GM23338 (cell line): ENCODE data around the gene CAPN15. TPM values are rescaled to one million over a fixed set of nuclear protein-coding genes. Genes with fewer than 3 reads are reported as not detected.
"Not testable (repeated sequence)": the region's sequence is repeated elsewhere in the genome, so short reads cannot be mapped to it uniquely, and the experiment has no call there.

ENCODE experiments used
- ATAC-seq: fragments of 200-7000 bp; cut with Tn5 transposase; 3 replicates; pipeline ENCODE4 v1.9.1; 2020
- DNase-seq: peaks from one replicate; pipeline ENCODE4 v3.0.0-alpha.2; 2015; ENCODE audit warnings: low spot score
- H2AFZ ChIP-seq: fragments of 200-600 bp; sonication (generic); 2 replicates; pipeline ENCODE4 v1.8.0; 2016; ENCODE audit warnings: antibody characterized with exemption, mild to moderate bottlenecking, moderate library complexity
- H3F3A ChIP-seq: fragments of 200-600 bp; sonication (generic); replicated peaks from 2 replicates; pipeline ENCODE4 v1.8.0; 2017; ENCODE audit warnings: antibody characterized with exemption, mixed run types, low read depth
- H3K27ac ChIP-seq: fragments of 200-600 bp; sonication (generic); 2 replicates; pipeline ENCODE4 v1.6.1; 2016; ENCODE audit warnings: low read depth
- H3K27me3 ChIP-seq: fragments of 200-600 bp; sonication (generic); 2 replicates; pipeline ENCODE4 v1.8.0; 2016; ENCODE audit warnings: mild to moderate bottlenecking, mixed run types, moderate library complexity; ENCODE audit not compliant: insufficient read depth
- H3K36me3 ChIP-seq: fragments of 200-600 bp; sonication (generic); 2 replicates; pipeline ENCODE4 v1.8.0; 2016; ENCODE audit warnings: mild to moderate bottlenecking; ENCODE audit not compliant: insufficient read depth
- H3K4me1 ChIP-seq: fragments of 200-600 bp; sonication (generic); 2 replicates; pipeline ENCODE4 v1.8.0; 2016; ENCODE audit warnings: mild to moderate bottlenecking, moderate library complexity; ENCODE audit not compliant: insufficient read depth
- H3K4me2 ChIP-seq: fragments of 200-600 bp; sonication (generic); 2 replicates; pipeline ENCODE4 v1.7.1; 2017; ENCODE audit warnings: mixed run types
- H3K4me3 ChIP-seq: fragments of 200-600 bp; sonication (generic); 2 replicates; pipeline ENCODE4 v1.6.1; 2016; ENCODE audit warnings: mixed run types
- H3K79me2 ChIP-seq: fragments of 200-600 bp; sonication (generic); replicated peaks from 2 replicates; pipeline ENCODE4 v1.8.0; 2017; ENCODE audit warnings: mild to moderate bottlenecking; ENCODE audit not compliant: insufficient read depth
- H3K9me2 ChIP-seq: fragments of 200-600 bp; sonication (generic); 2 replicates; pipeline ENCODE4 v1.8.0; 2017; ENCODE audit not compliant: insufficient read depth
- H4K20me1 ChIP-seq: fragments of 200-600 bp; sonication (generic); replicated peaks from 2 replicates; pipeline ENCODE4 v1.8.0; 2017; ENCODE audit warnings: mild to moderate bottlenecking; ENCODE audit not compliant: insufficient read depth
- H3K27ac Mint-ChIP-seq: 2 replicates; pipeline ENCODE4 v1.8.0; 2020; ENCODE audit warnings: inconsistent platforms, mild to moderate bottlenecking, moderate library complexity, mixed read lengths
- H3K27me3 Mint-ChIP-seq: 3 replicates; pipeline ENCODE4 v1.8.0; 2022; ENCODE audit warnings: low read depth, mild to moderate bottlenecking, moderate library complexity, mixed read lengths, inconsistent platforms; ENCODE audit not compliant: insufficient read depth, poor library complexity
- H3K36me3 Mint-ChIP-seq: 3 replicates; pipeline ENCODE4 v1.8.0; 2021; ENCODE audit warnings: low read depth, mild to moderate bottlenecking, inconsistent platforms, moderate library complexity, mixed read lengths
- H3K4me1 Mint-ChIP-seq: 3 replicates; pipeline ENCODE4 v1.8.0; 2020; ENCODE audit warnings: mild to moderate bottlenecking, inconsistent platforms, mixed read lengths
- H3K4me3 Mint-ChIP-seq: 3 replicates; pipeline ENCODE4 v1.8.0; 2021; ENCODE audit warnings: moderate library complexity, mild to moderate bottlenecking, inconsistent platforms, mixed read lengths
- H3K9me3 Mint-ChIP-seq: 3 replicates; pipeline ENCODE4 v1.8.0; 2020; ENCODE audit warnings: moderate library complexity, mild to moderate bottlenecking, inconsistent platforms, mixed read lengths
- CREB1 ChIP-seq: fragments of 250-450 bp; sonication (Bioruptor Pico); IDR thresholded peaks from 2 replicates; pipeline ENCODE4 v1.5.0; 2020; ENCODE audit warnings: low read depth, mild to moderate bottlenecking, moderate library complexity
- EZH2 ChIP-seq: fragments of 200-600 bp; sonication (generic); IDR thresholded peaks from one replicate; pipeline ENCODE4 v1.8.0; 2017; ENCODE audit warnings: antibody characterized with exemption, mild to moderate bottlenecking, low read depth; ENCODE audit not compliant: unreplicated experiment
- EZH2phosphoT487 ChIP-seq: fragments of 200-600 bp; sonication (generic); IDR thresholded peaks from one replicate; pipeline ENCODE4 v1.8.1; 2018; ENCODE audit warnings: antibody characterized with exemption; ENCODE audit not compliant: unreplicated experiment
- NANOG ChIP-seq: IDR thresholded peaks from 2 replicates; pipeline ENCODE4 v1.6.1; 2016; ENCODE audit warnings: antibody characterized with exemption, borderline replicate concordance
- ZNF114 ChIP-seq: fragments of 250-450 bp; sonication (Bioruptor Pico); IDR thresholded peaks from 2 replicates; pipeline ENCODE4 v1.5.0; 2020; ENCODE audit warnings: mild to moderate bottlenecking, moderate library complexity
- ZNF331 ChIP-seq: fragments of 250-450 bp; sonication (Bioruptor Pico); IDR thresholded peaks from 2 replicates; pipeline ENCODE4 v1.5.0; 2020; ENCODE audit warnings: low read depth, mild to moderate bottlenecking, moderate library complexity
- polyA plus RNA-seq: library from polyadenylated mRNA; unstranded; fragments of >200 nt; fragmentation: Nextera tagmentation; extraction: Ambion mirVana; gene quantifications from 2 replicates; pipeline ENCODE4 v1.2.1, GENCODE V29; 2016
- total RNA-seq: library from RNA; depleted of rRNA; stranded (reverse); fragments of >200 nt; shearing (Covaris generic); gene quantifications from 2 replicates; pipeline ENCODE4 v1.2.3, GENCODE V29; 2014
- TF ChIP-seq, protein P1 (sequence below): IDR thresholded peaks from 2 replicates; pipeline ENCODE4 v1.6.1; 2016; ENCODE audit warnings: antibody characterized with exemption
- TF ChIP-seq, protein P2 (sequence below), 2 experiments: fragments of 200-600 bp in 1 of 2; sonication (generic) in 1 of 2; conservative IDR thresholded peaks; 2 replicates each; pipeline versions ENCODE4 v1.5.1 to v1.6.1; 2016 to 2017; ENCODE audit warnings: antibody characterized with exemption in 2 of 2, low read depth in 2 of 2, mild to moderate bottlenecking in 2 of 2, moderate library complexity in 1 of 2

CAPN15 gene
- total and polyA plus RNA-seq, 2 experiments from 2014 or later = 27.3 to 164 TPM

DNA sequence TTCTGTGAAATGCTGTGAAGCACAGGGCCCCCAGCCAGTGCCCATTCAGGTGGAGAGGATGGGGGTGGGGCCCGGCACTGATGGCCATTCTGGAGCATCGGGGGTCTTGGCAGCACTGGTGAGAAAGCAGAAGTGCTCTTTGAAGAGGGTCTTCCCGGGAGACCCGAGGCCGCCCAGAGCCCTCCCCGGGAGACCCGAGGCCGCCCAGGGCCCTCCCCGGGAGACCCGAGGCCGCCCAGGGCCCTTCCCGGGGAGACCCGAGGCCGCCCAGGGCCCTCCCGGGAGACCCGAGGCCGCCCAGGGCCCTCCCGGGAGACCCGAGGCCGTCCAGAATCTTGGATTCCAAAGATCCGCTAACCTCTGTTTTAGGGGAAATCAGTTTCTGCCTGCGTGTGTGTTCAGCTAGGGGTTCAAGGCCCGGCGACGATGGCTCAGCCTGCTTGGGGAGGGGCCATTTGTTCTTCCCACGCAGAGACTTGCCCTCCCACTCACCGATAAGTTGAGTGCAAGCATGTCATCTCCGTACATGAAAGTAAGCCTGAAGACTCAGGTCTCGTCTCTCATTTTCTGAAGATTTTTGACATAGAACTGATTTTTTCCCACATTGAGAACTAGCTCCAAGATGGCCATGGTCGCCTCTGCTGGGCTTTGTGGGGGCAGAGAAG, 35.2 kb upstream of the CAPN15 start:
- no peak overlapping the region; the same call in 1 of the 2 replicates for H3K27ac Mint-ChIP-seq
- no peak for ATAC-seq

DNA sequence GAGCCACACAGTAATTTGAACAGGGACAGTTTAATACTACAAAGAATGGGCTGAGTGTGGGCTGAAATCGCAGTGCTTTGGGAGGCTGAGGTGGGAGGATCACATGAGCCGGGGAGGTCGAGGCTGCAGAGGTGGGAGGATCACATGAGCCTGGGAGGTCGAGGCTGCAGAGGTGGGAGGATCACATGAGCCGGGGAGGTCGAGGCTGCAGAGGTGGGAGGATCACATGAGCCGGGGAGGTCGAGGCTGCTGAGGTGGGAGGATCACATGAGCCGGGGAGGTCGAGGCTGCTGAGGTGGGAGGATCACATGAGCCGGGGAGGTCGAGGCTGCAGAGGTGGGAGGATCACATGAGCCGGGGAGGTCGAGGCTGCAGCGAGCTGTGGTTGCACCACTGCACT, 32.8 kb upstream of the CAPN15 start:
- H3K9me2 ChIP-seq, H3K9me3 Mint-ChIP-seq, H3K27ac ChIP-seq, H3K4me3 Mint-ChIP-seq, H3K27ac Mint-ChIP-seq, H3K36me3 ChIP-seq, ATAC-seq, H3K36me3 Mint-ChIP-seq, H3K79me2 ChIP-seq, H4K20me1 ChIP-seq, DNase-seq, H3K27me3 ChIP-seq, H3K27me3 Mint-ChIP-seq, H3F3A ChIP-seq, H3K4me1 ChIP-seq, H3K4me2 ChIP-seq, H2AFZ ChIP-seq, H3K4me3 ChIP-seq: not testable (repeated sequence)
- H3K4me1 Mint-ChIP-seq = peaks cover 13% of the 10 kb centered on the region

More for the DNA sequence above, 35.2 kb upstream of the CAPN15 start:
- Histone ChIP-seq H4K20me1 (no peaks in the 10 kb centered on the region), H3K9me2 (no peaks in the 10 kb centered on the region), H3K36me3 (no peaks in the 10 kb centered on the region; the same call in 1 of the 2 replicates), H2AFZ (no peak overlapping the region), H3K4me2 (no peak overlapping the region), H3K4me3 (no peak overlapping the region), H3F3A (no peaks in the 10 kb centered on the region), H3K27me3 (no peaks in the 10 kb centered on the region), H3K79me2 (no peaks in the 10 kb centered on the region), H3K27ac (0 out of 2 replicates have a peak overlapping the region, but pooled peaks have one; percentile 50), H3K4me1 (no peaks in the 10 kb centered on the region)
- no peak overlapping the region for H3K4me3 Mint-ChIP-seq
- no peak for DNase-seq
- peaks cover 4% of the 10 kb centered on the region for H3K27me3 Mint-ChIP-seq
- no peaks in the 10 kb centered on the region for H3K9me3 Mint-ChIP-seq
- TF ChIP-seq EZH2phosphoT487 (no peak), CREB1 (CRISPR knock-in tag) (no peak), ZNF114 (CRISPR knock-in tag) (no peak), EZH2 (no peak), NANOG (no peak)
- TF ChIP-seq, protein P1, sequence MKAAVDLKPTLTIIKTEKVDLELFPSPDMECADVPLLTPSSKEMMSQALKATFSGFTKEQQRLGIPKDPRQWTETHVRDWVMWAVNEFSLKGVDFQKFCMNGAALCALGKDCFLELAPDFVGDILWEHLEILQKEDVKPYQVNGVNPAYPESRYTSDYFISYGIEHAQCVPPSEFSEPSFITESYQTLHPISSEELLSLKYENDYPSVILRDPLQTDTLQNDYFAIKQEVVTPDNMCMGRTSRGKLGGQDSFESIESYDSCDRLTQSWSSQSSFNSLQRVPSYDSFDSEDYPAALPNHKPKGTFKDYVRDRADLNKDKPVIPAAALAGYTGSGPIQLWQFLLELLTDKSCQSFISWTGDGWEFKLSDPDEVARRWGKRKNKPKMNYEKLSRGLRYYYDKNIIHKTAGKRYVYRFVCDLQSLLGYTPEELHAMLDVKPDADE = no peak
- H3K4me1 Mint-ChIP-seq = peaks cover 13% of the 10 kb centered on the region
- peaks cover 21% of the 10 kb centered on the region for H3K36me3 Mint-ChIP-seq

DNA sequence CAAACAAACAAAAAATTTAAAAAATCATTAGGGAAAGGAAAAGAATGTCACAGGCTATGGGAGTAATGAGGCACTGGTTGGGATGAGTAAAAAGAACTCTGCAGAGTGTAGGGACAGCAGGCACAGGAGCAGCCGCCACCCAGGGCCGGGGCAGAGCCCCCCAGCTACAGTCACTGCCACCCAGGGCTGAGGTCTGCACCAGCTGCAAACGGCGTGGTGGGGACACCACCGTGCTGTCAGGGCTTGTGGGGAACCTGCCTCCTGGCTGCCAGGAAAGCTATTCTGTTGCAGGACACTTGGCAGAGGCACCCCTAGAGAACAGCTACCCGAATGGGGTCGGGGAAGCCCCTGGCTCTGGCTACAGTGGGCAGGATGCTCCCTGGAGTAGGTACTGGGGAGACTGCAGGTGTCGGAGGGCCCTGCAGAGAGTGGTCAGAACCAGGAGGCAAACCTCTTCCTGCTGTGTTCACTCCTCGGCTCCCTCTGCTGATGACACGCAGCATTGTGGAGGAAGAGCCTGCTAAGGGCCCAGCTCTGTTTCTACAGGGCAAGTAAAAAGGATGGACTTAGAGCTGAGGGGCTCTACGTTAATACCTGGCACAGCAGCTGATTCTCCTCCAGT, 32.3 kb upstream of the CAPN15 start:
- ATAC-seq = peak; percentile 91

More for the DNA sequence above, 32.3 kb upstream of the CAPN15 start:
- Mint-ChIP-seq H3K27ac (no peak overlapping the region), H3K27me3 (peaks cover 5% of the 10 kb centered on the region), H3K9me3 (no peaks in the 10 kb centered on the region), H3K4me1 (peaks cover 17% of the 10 kb centered on the region), H3K4me3 (no peak overlapping the region), H3K36me3 (peaks cover 3% of the 10 kb centered on the region; the same call in 2 of the 3 replicates)
- no peak overlapping the region for H3K27ac ChIP-seq
- no peak overlapping the region for H3K4me2 ChIP-seq
- DNase-seq = peak; percentile 88
- H2AFZ ChIP-seq = no peak overlapping the region
- no peaks in the 10 kb centered on the region for H3K9me2 ChIP-seq
- H3K79me2 ChIP-seq = no peaks in the 10 kb centered on the region
- no peaks in the 10 kb centered on the region for H3K4me1 ChIP-seq
- H3K36me3 ChIP-seq = no peaks in the 10 kb centered on the region
- TF ChIP-seq ZNF331 (CRISPR knock-in tag) = no peak
- TF ChIP-seq, protein P2, sequence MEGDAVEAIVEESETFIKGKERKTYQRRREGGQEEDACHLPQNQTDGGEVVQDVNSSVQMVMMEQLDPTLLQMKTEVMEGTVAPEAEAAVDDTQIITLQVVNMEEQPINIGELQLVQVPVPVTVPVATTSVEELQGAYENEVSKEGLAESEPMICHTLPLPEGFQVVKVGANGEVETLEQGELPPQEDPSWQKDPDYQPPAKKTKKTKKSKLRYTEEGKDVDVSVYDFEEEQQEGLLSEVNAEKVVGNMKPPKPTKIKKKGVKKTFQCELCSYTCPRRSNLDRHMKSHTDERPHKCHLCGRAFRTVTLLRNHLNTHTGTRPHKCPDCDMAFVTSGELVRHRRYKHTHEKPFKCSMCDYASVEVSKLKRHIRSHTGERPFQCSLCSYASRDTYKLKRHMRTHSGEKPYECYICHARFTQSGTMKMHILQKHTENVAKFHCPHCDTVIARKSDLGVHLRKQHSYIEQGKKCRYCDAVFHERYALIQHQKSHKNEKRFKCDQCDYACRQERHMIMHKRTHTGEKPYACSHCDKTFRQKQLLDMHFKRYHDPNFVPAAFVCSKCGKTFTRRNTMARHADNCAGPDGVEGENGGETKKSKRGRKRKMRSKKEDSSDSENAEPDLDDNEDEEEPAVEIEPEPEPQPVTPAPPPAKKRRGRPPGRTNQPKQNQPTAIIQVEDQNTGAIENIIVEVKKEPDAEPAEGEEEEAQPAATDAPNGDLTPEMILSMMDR (conservative IDR thresholded peaks at IDR 0.05; ENCODE audit: low read depth in 2 of 2) = peak; percentile 60 to 73
- no peaks in the 10 kb centered on the region for H3F3A ChIP-seq
- no peaks in the 10 kb centered on the region for H4K20me1 ChIP-seq
- no peak overlapping the region for H3K4me3 ChIP-seq
- H3K27me3 ChIP-seq = no peaks in the 10 kb centered on the region
